ENCODE results near the gene IL22RA1. TPM values are rescaled to one million over a fixed set of nuclear protein-coding genes. Genes with fewer than 3 reads are reported as not detected.

The IL22RA1 gene
- polyA plus RNA-seq, 1 donor from 2014 or later, result not detected

DNA sequence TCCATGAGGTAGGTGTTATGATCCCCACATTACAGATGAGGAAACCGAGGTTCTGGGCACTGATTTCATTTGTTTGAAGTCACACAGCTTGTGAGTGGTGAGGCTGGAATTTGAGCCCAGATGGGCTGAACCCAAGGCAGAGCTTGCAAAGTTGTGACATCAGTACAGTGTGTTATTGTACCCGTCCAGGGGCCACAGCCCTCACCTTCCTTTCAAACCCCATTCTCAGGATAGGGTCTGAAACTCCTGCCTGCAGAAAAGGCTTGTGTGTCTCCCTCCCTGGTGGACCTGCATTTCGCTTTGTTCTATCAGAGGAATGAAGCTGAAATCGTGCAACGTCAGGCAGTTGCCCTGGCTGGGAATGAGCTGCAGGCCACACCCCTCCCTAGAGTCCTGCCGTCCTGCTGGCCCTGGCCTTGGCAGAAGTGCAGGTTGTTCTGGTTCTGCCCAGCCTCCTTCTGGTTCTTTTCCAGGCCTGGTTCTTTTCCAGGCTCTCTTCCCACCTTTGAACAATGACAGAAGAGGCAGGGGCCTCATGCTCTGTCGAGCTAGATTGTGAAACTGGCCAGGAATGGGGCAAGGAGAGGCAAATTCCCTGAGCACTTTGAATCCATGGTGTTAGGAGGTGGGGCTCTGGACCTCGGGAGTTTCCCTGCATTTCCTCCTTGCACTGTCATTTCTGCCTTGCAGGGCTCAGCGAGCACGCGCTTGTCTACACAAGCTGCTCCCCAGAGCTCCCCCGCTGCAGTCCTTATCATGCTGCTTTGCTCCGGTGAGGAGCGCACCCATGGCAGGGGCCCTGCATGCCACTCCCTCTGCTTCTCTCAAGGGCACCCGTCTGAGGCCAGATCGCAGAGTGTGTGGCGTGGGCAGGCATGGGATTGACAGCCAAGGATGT, 22.8 kb downstream of the IL22RA1 start:
- no peaks in the 10 kb centered on the region for H3K79me2 ChIP-seq (replicated peaks; ENCODE audit: insufficient read depth, low read length)
- H3K9me3 ChIP-seq (ENCODE audit: low read length), result no peaks in the 10 kb centered on the region
- H2AFZ ChIP-seq (ENCODE audit: low read depth, low read length), result no peak overlapping the region
- H4K20me1 ChIP-seq (ENCODE audit: insufficient read depth), result no peaks in the 10 kb centered on the region
- H3K9ac ChIP-seq (ENCODE audit: low read length), result no peak overlapping the region
- H3K9me2 ChIP-seq (ENCODE audit: insufficient read depth, low read length), result no peaks in the 10 kb centered on the region
- no peaks in the 10 kb centered on the region for H3K27me3 ChIP-seq (ENCODE audit: insufficient read depth, low read depth, low read length)
- no peaks in the 10 kb centered on the region for H3K36me3 ChIP-seq (ENCODE audit: insufficient read depth, low read length)
- TF ChIP-seq TAF1 (IDR thresholded peaks at IDR 0.05; ENCODE audit: low read depth), result no peak
- no peak for TF ChIP-seq SMC3 (conservative IDR thresholded peaks at IDR 0.05; ENCODE audit: poor library complexity)
- no peak for TF ChIP-seq EZH2 (IDR thresholded peaks at IDR 0.05; ENCODE audit: borderline replicate concordance, insufficient read depth, low read length, poor library complexity, severe bottlenecking)
- TF ChIP-seq EP300 (conservative IDR thresholded peaks at IDR 0.05; ENCODE audit: poor library complexity, severe bottlenecking), result no peak
- no peak for TF ChIP-seq MXI1 (conservative IDR thresholded peaks at IDR 0.05; ENCODE audit: poor library complexity, severe bottlenecking)
- TF ChIP-seq, protein P1, sequence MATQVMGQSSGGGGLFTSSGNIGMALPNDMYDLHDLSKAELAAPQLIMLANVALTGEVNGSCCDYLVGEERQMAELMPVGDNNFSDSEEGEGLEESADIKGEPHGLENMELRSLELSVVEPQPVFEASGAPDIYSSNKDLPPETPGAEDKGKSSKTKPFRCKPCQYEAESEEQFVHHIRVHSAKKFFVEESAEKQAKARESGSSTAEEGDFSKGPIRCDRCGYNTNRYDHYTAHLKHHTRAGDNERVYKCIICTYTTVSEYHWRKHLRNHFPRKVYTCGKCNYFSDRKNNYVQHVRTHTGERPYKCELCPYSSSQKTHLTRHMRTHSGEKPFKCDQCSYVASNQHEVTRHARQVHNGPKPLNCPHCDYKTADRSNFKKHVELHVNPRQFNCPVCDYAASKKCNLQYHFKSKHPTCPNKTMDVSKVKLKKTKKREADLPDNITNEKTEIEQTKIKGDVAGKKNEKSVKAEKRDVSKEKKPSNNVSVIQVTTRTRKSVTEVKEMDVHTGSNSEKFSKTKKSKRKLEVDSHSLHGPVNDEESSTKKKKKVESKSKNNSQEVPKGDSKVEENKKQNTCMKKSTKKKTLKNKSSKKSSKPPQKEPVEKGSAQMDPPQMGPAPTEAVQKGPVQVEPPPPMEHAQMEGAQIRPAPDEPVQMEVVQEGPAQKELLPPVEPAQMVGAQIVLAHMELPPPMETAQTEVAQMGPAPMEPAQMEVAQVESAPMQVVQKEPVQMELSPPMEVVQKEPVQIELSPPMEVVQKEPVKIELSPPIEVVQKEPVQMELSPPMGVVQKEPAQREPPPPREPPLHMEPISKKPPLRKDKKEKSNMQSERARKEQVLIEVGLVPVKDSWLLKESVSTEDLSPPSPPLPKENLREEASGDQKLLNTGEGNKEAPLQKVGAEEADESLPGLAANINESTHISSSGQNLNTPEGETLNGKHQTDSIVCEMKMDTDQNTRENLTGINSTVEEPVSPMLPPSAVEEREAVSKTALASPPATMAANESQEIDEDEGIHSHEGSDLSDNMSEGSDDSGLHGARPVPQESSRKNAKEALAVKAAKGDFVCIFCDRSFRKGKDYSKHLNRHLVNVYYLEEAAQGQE (IDR thresholded peaks at IDR 0.05; ENCODE audit: borderline replicate concordance), result no peak
- no peaks in the 10 kb centered on the region for H3F3A ChIP-seq (ENCODE audit: insufficient read depth, low read length, poor library complexity, severe bottlenecking)
- H3K27ac ChIP-seq (ENCODE audit: low read length), result no peak overlapping the region
- H3K4me2 ChIP-seq (ENCODE audit: low read length), result no peak overlapping the region
- H3K4me3 ChIP-seq (ENCODE audit: low read length), result no peak overlapping the region

DNA sequence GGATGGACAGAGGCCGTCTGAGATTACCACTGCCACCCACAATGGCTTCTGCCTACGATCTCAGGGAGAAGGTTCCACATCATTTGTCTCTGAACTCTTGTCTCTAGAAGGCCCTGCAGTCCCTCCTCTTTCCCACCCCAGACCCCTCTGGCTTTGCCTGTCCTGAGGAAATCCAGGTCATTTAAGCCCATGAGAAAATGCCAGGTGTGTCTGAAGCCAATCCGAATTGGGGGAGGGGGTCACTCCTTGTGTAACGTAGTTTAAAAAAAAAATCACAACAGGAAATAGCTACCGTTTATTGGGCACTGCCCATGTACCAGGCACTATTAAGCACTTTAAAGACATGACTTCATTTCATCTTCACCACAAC, 23.5 kb downstream of the IL22RA1 start:
- H4K20me1 ChIP-seq (ENCODE audit: insufficient read depth), result no peaks in the 10 kb centered on the region
- no peaks in the 10 kb centered on the region for H3F3A ChIP-seq (ENCODE audit: insufficient read depth, low read length, poor library complexity, severe bottlenecking)
- H3K36me3 ChIP-seq (ENCODE audit: insufficient read depth, low read length), result no peaks in the 10 kb centered on the region
- H3K9ac ChIP-seq (ENCODE audit: low read length), result no peak overlapping the region
- H3K9me2 ChIP-seq (ENCODE audit: insufficient read depth, low read length), result no peaks in the 10 kb centered on the region
- no peak overlapping the region for H3K4me2 ChIP-seq (ENCODE audit: low read length)
- TF ChIP-seq, protein P2, sequence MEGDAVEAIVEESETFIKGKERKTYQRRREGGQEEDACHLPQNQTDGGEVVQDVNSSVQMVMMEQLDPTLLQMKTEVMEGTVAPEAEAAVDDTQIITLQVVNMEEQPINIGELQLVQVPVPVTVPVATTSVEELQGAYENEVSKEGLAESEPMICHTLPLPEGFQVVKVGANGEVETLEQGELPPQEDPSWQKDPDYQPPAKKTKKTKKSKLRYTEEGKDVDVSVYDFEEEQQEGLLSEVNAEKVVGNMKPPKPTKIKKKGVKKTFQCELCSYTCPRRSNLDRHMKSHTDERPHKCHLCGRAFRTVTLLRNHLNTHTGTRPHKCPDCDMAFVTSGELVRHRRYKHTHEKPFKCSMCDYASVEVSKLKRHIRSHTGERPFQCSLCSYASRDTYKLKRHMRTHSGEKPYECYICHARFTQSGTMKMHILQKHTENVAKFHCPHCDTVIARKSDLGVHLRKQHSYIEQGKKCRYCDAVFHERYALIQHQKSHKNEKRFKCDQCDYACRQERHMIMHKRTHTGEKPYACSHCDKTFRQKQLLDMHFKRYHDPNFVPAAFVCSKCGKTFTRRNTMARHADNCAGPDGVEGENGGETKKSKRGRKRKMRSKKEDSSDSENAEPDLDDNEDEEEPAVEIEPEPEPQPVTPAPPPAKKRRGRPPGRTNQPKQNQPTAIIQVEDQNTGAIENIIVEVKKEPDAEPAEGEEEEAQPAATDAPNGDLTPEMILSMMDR (IDR thresholded peaks at IDR 0.05; ENCODE audit: poor library complexity, severe bottlenecking), result no peak
- no peak for TF ChIP-seq MXI1 (conservative IDR thresholded peaks at IDR 0.05; ENCODE audit: poor library complexity, severe bottlenecking)
- TF ChIP-seq EP300 (conservative IDR thresholded peaks at IDR 0.05; ENCODE audit: poor library complexity, severe bottlenecking), result no peak
- TF ChIP-seq RAD21 (conservative IDR thresholded peaks at IDR 0.05), result no peak
- TF ChIP-seq EZH2 (IDR thresholded peaks at IDR 0.05; ENCODE audit: borderline replicate concordance, insufficient read depth, low read length, poor library complexity, severe bottlenecking), result no peak
- TF ChIP-seq TAF1 (IDR thresholded peaks at IDR 0.05; ENCODE audit: low read depth), result no peak
- TF ChIP-seq POLR2AphosphoS5 (IDR thresholded peaks at IDR 0.05), result no peak
- TF ChIP-seq SMC3 (conservative IDR thresholded peaks at IDR 0.05; ENCODE audit: poor library complexity), result no peak
- TF ChIP-seq, protein P1 (IDR thresholded peaks at IDR 0.05; ENCODE audit: borderline replicate concordance), result no peak
- no peaks in the 10 kb centered on the region for H3K9me3 ChIP-seq (ENCODE audit: low read length)
- no peak overlapping the region for H2AFZ ChIP-seq (ENCODE audit: low read depth, low read length)
- no peak overlapping the region for H3K27ac ChIP-seq (ENCODE audit: low read length)
- H3K4me3 ChIP-seq (ENCODE audit: low read length), result no peak overlapping the region
- H3K27me3 ChIP-seq (ENCODE audit: insufficient read depth, low read depth, low read length), result no peaks in the 10 kb centered on the region
- no peaks in the 10 kb centered on the region for H3K79me2 ChIP-seq (replicated peaks; ENCODE audit: insufficient read depth, low read length)
